Activated naive CD8-positive, alpha-beta T cell (primary cell): Measurements from ENCODE around the gene POU3F3.

ENCODE experiments used
- H3K27ac Mint-ChIP-seq: one replicate; pipeline ENCODE4 v1.8.0; 2021; ENCODE audit warnings: mixed read lengths
- H3K27me3 Mint-ChIP-seq: one replicate; pipeline ENCODE4 v1.8.0; 2021; ENCODE audit warnings: mixed read lengths
- H3K36me3 Mint-ChIP-seq: one replicate; pipeline ENCODE4 v1.8.0; 2021; ENCODE audit warnings: mixed read lengths
- H3K4me1 Mint-ChIP-seq: one replicate; pipeline ENCODE4 v1.8.0; 2021; ENCODE audit warnings: low read depth, mixed read lengths
- H3K4me3 Mint-ChIP-seq: one replicate; pipeline ENCODE4 v1.8.0; 2021; ENCODE audit warnings: mild to moderate bottlenecking, mixed read lengths
- H3K9me3 Mint-ChIP-seq: one replicate; pipeline ENCODE4 v1.8.0; 2021; ENCODE audit warnings: low read depth, mixed read lengths

The POU3F3 gene

GRCh38 chr2:104841744-104842143 is 12.2 kb upstream of the POU3F3 start:
- no peak overlapping the region for H3K4me3 Mint-ChIP-seq
- peaks cover 30% of the 10 kb centered on the region for H3K27me3 Mint-ChIP-seq
- peaks cover 12% of the 10 kb centered on the region for H3K4me1 Mint-ChIP-seq
- H3K36me3 Mint-ChIP-seq: no peaks in the 10 kb centered on the region
- H3K9me3 Mint-ChIP-seq: no peaks in the 10 kb centered on the region
- no peak overlapping the region for H3K27ac Mint-ChIP-seq

- no peak overlapping the region for H3K27ac Mint-ChIP-seq
Measured at GRCh38 chr2:104844807-104845551, 8.9 kb upstream of the POU3F3 start.

GRCh38 chr2:104845552-104845931 is 8.4 kb upstream of the POU3F3 start:
- Mint-ChIP-seq H3K4me1 (peaks cover 16% of the 10 kb centered on the region), H3K27ac (no peak overlapping the region)

More at GRCh38 chr2:104844807-104845551, 8.9 kb upstream of the POU3F3 start:
- Mint-ChIP-seq H3K36me3 (no peaks in the 10 kb centered on the region), H3K9me3 (no peaks in the 10 kb centered on the region), H3K4me1 (peaks cover 13% of the 10 kb centered on the region), H3K27me3 (peaks cover 57% of the 10 kb centered on the region), H3K4me3 (peak overlapping the region; percentile 76)

GRCh38 chr2:104845946-104846785 is 7.7 kb upstream of the POU3F3 start:
- H3K4me3 Mint-ChIP-seq: no peak overlapping the region
- no peaks in the 10 kb centered on the region for H3K9me3 Mint-ChIP-seq
- H3K4me1 Mint-ChIP-seq: peaks cover 17% of the 10 kb centered on the region
- H3K27ac Mint-ChIP-seq: no peak overlapping the region
- no peaks in the 10 kb centered on the region for H3K36me3 Mint-ChIP-seq
- peaks cover 66% of the 10 kb centered on the region for H3K27me3 Mint-ChIP-seq

More at GRCh38 chr2:104845552-104845931, 8.4 kb upstream of the POU3F3 start:
- H3K36me3 Mint-ChIP-seq: no peaks in the 10 kb centered on the region
- H3K4me3 Mint-ChIP-seq: peak overlapping the region; percentile 76
- no peaks in the 10 kb centered on the region for H3K9me3 Mint-ChIP-seq
- H3K27me3 Mint-ChIP-seq: peaks cover 62% of the 10 kb centered on the region

- peaks cover 24% of the 10 kb centered on the region for H3K4me1 Mint-ChIP-seq
- no peaks in the 10 kb centered on the region for H3K36me3 Mint-ChIP-seq
- H3K27me3 Mint-ChIP-seq: peaks cover 65% of the 10 kb centered on the region
- no peak overlapping the region for H3K27ac Mint-ChIP-seq
- no peaks in the 10 kb centered on the region for H3K9me3 Mint-ChIP-seq
- no peak overlapping the region for H3K4me3 Mint-ChIP-seq
Measured at GRCh38 chr2:104846786-104847585, 6.9 kb upstream of the POU3F3 start.

GRCh38 chr2:104847586-104848160 is 6.2 kb upstream of the POU3F3 start:
- H3K4me3 Mint-ChIP-seq: no peak overlapping the region
- peaks cover 67% of the 10 kb centered on the region for H3K27me3 Mint-ChIP-seq
- H3K27ac Mint-ChIP-seq: no peak overlapping the region
- no peaks in the 10 kb centered on the region for H3K36me3 Mint-ChIP-seq
- peaks cover 23% of the 10 kb centered on the region for H3K4me1 Mint-ChIP-seq
- H3K9me3 Mint-ChIP-seq: no peaks in the 10 kb centered on the region

GRCh38 chr2:104848526-104848925 is 5.4 kb upstream of the POU3F3 start:
- no peak overlapping the region for H3K4me3 Mint-ChIP-seq
- H3K36me3 Mint-ChIP-seq: no peaks in the 10 kb centered on the region
- H3K4me1 Mint-ChIP-seq: peaks cover 30% of the 10 kb centered on the region
- no peaks in the 10 kb centered on the region for H3K9me3 Mint-ChIP-seq
- H3K27me3 Mint-ChIP-seq: peaks cover 68% of the 10 kb centered on the region
- no peak overlapping the region for H3K27ac Mint-ChIP-seq

GRCh38 chr2:104849101-104849500 is 4.8 kb upstream of the POU3F3 start:
- H3K36me3 Mint-ChIP-seq: no peaks in the 10 kb centered on the region
- no peak overlapping the region for H3K4me3 Mint-ChIP-seq
- no peak overlapping the region for H3K27ac Mint-ChIP-seq
- peaks cover 32% of the 10 kb centered on the region for H3K4me1 Mint-ChIP-seq
- H3K9me3 Mint-ChIP-seq: no peaks in the 10 kb centered on the region
- peaks cover 69% of the 10 kb centered on the region for H3K27me3 Mint-ChIP-seq

- peaks cover 36% of the 10 kb centered on the region for H3K4me1 Mint-ChIP-seq
- no peak overlapping the region for H3K4me3 Mint-ChIP-seq
- H3K27ac Mint-ChIP-seq: no peak overlapping the region
- peaks cover 72% of the 10 kb centered on the region for H3K27me3 Mint-ChIP-seq
- no peaks in the 10 kb centered on the region for H3K9me3 Mint-ChIP-seq
- no peaks in the 10 kb centered on the region for H3K36me3 Mint-ChIP-seq
Measured at GRCh38 chr2:104849618-104850141, 4.2 kb upstream of the POU3F3 start.

- Mint-ChIP-seq H3K36me3 (no peaks in the 10 kb centered on the region), H3K27me3 (peaks cover 69% of the 10 kb centered on the region), H3K9me3 (no peaks in the 10 kb centered on the region), H3K27ac (no peak overlapping the region), H3K4me3 (no peak overlapping the region), H3K4me1 (peaks cover 33% of the 10 kb centered on the region)
Measured at GRCh38 chr2:104850361-104851290, 3.3 kb upstream of the POU3F3 start.

- Mint-ChIP-seq H3K27me3 (peaks cover 62% of the 10 kb centered on the region), H3K4me3 (peak overlapping the region; percentile 92), H3K27ac (no peak overlapping the region), H3K36me3 (no peaks in the 10 kb centered on the region), H3K9me3 (no peaks in the 10 kb centered on the region), H3K4me1 (peaks cover 35% of the 10 kb centered on the region)
Measured at GRCh38 chr2:104851291-104852089, 2.4 kb upstream of the POU3F3 start.

GRCh38 chr2:104852090-104852666 is 1.7 kb upstream of the POU3F3 start:
- Mint-ChIP-seq H3K27me3 (peaks cover 59% of the 10 kb centered on the region), H3K36me3 (no peaks in the 10 kb centered on the region), H3K9me3 (no peaks in the 10 kb centered on the region), H3K27ac (no peak overlapping the region), H3K4me1 (peaks cover 38% of the 10 kb centered on the region), H3K4me3 (peak overlapping the region; percentile 92)
